SK-N-SH treated with all-trans-retinoic acid at 6 μM for 48 hours (cell line): ENCODE data around the gene VMO1.

Source experiments
- ATAC-seq: fragments of 200-7000 bp; cut with Tn5 transposase; 3 replicates; pipeline ENCODE4 v1.9.1; 2020; ENCODE audit warnings: mild to moderate bottlenecking, moderate library complexity
- ARNTL ChIP-seq: fragments of 450-650 bp; formaldehyde crosslinking; IDR thresholded peaks from 2 replicates; pipeline ENCODE4 v1.5.0; 2020; ENCODE audit warnings: low read depth, mild to moderate bottlenecking, moderate library complexity, borderline replicate concordance
- BACH2 ChIP-seq: fragments of 250-450 bp; sonication (Bioruptor Pico); IDR thresholded peaks from 2 replicates; pipeline ENCODE4 v1.9.0; 2021; ENCODE audit warnings: mild to moderate bottlenecking, borderline replicate concordance
- CSDC2 ChIP-seq: fragments of 250-450 bp; sonication (Bioruptor Pico); IDR thresholded peaks from 2 replicates; pipeline ENCODE4 v1.5.0; 2020; ENCODE audit warnings: mild to moderate bottlenecking, moderate library complexity
- GLIS3 ChIP-seq: fragments of 250-450 bp; sonication (Bioruptor Pico); IDR thresholded peaks from 2 replicates; pipeline ENCODE4 v1.5.0; 2020; ENCODE audit warnings: mild to moderate bottlenecking, moderate library complexity
- ISL1 ChIP-seq: fragments of 250-450 bp; sonication (Bioruptor Pico); IDR thresholded peaks from 2 replicates; pipeline ENCODE4 v2.1.2; 2022; ENCODE audit warnings: mild to moderate bottlenecking, moderate library complexity
- OSR1 ChIP-seq: fragments of 250-450 bp; sonication (Bioruptor Pico); IDR thresholded peaks from 2 replicates; pipeline ENCODE4 v1.8.0; 2022; ENCODE audit warnings: moderate library complexity, mild to moderate bottlenecking, inconsistent platforms
- PPARA ChIP-seq: fragments of 250-450 bp; sonication (Bioruptor Pico); IDR thresholded peaks from 2 replicates; pipeline ENCODE4 v1.5.0; 2020; ENCODE audit warnings: mild to moderate bottlenecking, borderline replicate concordance
- SNAI2 ChIP-seq: fragments of 250-450 bp; sonication (Bioruptor Pico); IDR thresholded peaks from 2 replicates; pipeline ENCODE4 v1.5.0; 2020; ENCODE audit warnings: mild to moderate bottlenecking, moderate library complexity
- TCF4 ChIP-seq: fragments of 250-450 bp; sonication (Bioruptor Pico); IDR thresholded peaks from 2 replicates; pipeline ENCODE4 v1.8.0; 2021; ENCODE audit warnings: mild to moderate bottlenecking, moderate library complexity, borderline replicate concordance
- TOX ChIP-seq: fragments of 250-450 bp; sonication (Bioruptor Pico); IDR thresholded peaks from 2 replicates; pipeline ENCODE4 v1.8.0; 2021; ENCODE audit warnings: mild to moderate bottlenecking, moderate library complexity, borderline replicate concordance
- ZC3H10 ChIP-seq: fragments of 250-450 bp; sonication (Bioruptor Pico); IDR thresholded peaks from 2 replicates; pipeline ENCODE4 v1.5.1; 2021; ENCODE audit warnings: mild to moderate bottlenecking, moderate library complexity
- ZFP3 ChIP-seq: fragments of 250-450 bp; sonication (Bioruptor Pico); IDR thresholded peaks from 2 replicates; pipeline ENCODE4 v1.5.0; 2020; ENCODE audit warnings: mild to moderate bottlenecking, moderate library complexity
- ZFP30 ChIP-seq: fragments of 450-650 bp; formaldehyde crosslinking; IDR thresholded peaks from 2 replicates; pipeline ENCODE4 v1.5.0; 2022; ENCODE audit warnings: mild to moderate bottlenecking, moderate library complexity
- ZNF565 ChIP-seq: fragments of 450-650 bp; formaldehyde crosslinking; conservative IDR thresholded peaks from 2 replicates; pipeline ENCODE4 v1.5.0; 2020; ENCODE audit warnings: low read depth, mild to moderate bottlenecking, moderate library complexity
- ZNF70 ChIP-seq: fragments of 450-650 bp; formaldehyde crosslinking; IDR thresholded peaks from 2 replicates; pipeline ENCODE4 v1.5.0; 2020; ENCODE audit warnings: mild to moderate bottlenecking, moderate library complexity
- ZNF8 ChIP-seq: fragments of 450-650 bp; formaldehyde crosslinking; IDR thresholded peaks from 2 replicates; pipeline ENCODE4 v1.5.0; 2020; ENCODE audit warnings: mild to moderate bottlenecking, moderate library complexity
- TF ChIP-seq, protein P1 (sequence below): fragments of 250-450 bp; sonication (Bioruptor Pico); IDR thresholded peaks from 2 replicates; pipeline ENCODE4 v1.8.0; 2020; ENCODE audit warnings: mild to moderate bottlenecking, moderate library complexity, borderline replicate concordance
- TF ChIP-seq, protein P2 (sequence below): fragments of 250-450 bp; sonication (Bioruptor Pico); IDR thresholded peaks from 2 replicates; pipeline ENCODE4 v1.5.0; 2020; ENCODE audit warnings: mild to moderate bottlenecking, moderate library complexity
- TF ChIP-seq, protein P3 (sequence below): fragments of 250-450 bp; sonication (Bioruptor Pico); IDR thresholded peaks from 2 replicates; pipeline ENCODE4 v1.5.1; 2021; ENCODE audit warnings: mild to moderate bottlenecking, moderate library complexity

VMO1 gene

DNA sequence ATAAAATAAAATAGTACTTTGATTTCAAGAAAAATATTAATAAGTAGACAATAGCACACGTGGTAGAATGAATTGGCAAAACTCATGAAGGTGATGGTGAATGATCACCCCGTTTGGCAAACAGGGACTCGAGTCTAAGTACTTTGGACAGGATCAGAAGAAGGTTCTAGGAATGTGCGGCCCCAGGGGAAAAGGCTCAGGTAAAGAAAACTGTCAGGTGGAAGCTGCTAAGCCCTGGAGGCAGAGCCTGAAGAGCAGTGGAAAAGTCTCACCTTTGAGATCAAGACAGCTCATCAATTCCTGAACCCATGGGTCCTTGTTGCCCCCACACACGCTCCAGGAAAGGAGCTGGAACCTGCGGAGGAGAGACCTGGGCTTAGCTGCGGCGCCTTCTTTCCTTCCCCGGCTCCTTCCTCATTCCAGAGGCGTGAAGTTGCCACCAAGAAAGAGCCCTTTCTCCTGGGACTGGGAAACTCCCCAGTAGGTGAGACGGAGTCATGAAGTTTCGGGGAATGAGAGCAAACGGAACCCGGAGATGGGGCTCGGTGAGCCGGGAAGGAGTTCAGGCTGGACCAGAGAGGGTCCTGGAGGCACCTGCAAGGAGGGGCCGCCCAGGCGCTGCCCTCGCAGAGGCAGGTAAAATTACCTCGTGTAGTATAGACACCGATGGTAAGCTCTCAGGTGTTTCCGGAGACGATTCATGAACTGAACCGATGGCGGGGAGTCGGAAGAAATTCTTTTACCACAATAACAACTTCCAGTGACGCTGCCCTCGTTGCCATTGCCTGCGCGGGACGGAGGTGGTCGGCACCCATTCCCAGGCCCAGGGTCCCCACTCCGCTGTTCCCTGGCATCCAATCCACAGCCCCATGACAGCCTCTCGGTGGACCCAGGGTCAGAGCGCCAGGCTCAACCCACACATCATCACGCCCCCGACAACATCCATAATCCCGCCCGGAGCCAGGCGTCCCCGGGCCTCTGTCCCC, 47.7 kb downstream of the VMO1 start:
- TF ChIP-seq ZFP3 (CRISPR knock-in tag) (no peak), ARNTL (no peak), GLIS3 (CRISPR knock-in tag) (no peak), ISL1 (CRISPR knock-in tag) (no peak), PPARA (CRISPR knock-in tag) (no peak), CSDC2 (CRISPR knock-in tag) (no peak), OSR1 (CRISPR knock-in tag) (no peak)
- no peak; the same call in 2 of the 3 replicates for ATAC-seq

DNA sequence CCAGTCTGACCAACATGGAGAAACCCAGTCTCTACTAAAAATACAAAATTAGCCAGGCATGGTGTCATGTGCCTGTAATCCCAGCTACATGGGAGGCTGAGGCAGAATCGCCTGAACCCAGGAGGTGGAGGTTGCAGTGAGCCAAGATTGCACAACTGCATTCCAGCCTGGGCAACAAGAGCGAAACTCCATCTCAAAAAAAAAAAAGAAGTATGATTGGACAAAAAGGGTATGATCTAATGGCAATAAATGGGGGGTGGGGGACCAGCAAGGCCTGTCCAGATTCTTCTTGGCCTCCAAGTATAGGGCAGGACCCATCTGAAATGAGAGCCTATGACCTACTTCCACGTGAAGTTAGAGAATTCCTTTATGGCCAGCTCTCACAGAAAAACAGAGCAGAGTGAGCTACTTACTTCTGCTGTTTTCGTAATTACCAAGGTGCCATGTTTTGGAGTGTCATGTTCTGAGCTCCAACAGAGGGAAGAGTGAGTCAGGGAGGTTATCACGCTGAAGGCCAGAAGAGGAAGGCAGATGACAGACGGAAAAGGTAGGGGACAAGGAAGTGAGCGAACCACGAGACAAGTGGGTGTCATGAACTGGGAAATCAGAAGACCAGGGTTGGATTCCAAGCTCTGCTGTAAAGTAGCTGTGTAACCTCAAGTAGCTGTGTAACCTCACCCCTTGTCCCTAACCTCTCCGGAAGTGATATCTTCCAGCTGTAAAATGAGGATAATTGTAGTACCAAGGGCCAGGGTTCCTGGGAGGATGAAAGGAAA, 50.1 kb downstream of the VMO1 start:
- no peak for TF ChIP-seq ZNF70 (CRISPR knock-in tag)
- no peak for TF ChIP-seq SNAI2 (CRISPR knock-in tag)
- TF ChIP-seq ZFP30 (CRISPR knock-in tag): no peak
- TF ChIP-seq ZNF565 (CRISPR knock-in tag): no peak
- no peak for TF ChIP-seq ZC3H10 (CRISPR knock-in tag)
- TF ChIP-seq TCF4 (CRISPR knock-in tag): no peak
- no peak for TF ChIP-seq BACH2 (CRISPR knock-in tag)
- TF ChIP-seq, protein P1, sequence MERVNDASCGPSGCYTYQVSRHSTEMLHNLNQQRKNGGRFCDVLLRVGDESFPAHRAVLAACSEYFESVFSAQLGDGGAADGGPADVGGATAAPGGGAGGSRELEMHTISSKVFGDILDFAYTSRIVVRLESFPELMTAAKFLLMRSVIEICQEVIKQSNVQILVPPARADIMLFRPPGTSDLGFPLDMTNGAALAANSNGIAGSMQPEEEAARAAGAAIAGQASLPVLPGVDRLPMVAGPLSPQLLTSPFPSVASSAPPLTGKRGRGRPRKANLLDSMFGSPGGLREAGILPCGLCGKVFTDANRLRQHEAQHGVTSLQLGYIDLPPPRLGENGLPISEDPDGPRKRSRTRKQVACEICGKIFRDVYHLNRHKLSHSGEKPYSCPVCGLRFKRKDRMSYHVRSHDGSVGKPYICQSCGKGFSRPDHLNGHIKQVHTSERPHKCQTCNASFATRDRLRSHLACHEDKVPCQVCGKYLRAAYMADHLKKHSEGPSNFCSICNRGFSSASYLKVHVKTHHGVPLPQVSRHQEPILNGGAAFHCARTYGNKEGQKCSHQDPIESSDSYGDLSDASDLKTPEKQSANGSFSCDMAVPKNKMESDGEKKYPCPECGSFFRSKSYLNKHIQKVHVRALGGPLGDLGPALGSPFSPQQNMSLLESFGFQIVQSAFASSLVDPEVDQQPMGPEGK (CRISPR knock-in tag): no peak
- TF ChIP-seq TOX (CRISPR knock-in tag): no peak
- TF ChIP-seq ZNF8 (CRISPR knock-in tag): no peak
- TF ChIP-seq, protein P2, sequence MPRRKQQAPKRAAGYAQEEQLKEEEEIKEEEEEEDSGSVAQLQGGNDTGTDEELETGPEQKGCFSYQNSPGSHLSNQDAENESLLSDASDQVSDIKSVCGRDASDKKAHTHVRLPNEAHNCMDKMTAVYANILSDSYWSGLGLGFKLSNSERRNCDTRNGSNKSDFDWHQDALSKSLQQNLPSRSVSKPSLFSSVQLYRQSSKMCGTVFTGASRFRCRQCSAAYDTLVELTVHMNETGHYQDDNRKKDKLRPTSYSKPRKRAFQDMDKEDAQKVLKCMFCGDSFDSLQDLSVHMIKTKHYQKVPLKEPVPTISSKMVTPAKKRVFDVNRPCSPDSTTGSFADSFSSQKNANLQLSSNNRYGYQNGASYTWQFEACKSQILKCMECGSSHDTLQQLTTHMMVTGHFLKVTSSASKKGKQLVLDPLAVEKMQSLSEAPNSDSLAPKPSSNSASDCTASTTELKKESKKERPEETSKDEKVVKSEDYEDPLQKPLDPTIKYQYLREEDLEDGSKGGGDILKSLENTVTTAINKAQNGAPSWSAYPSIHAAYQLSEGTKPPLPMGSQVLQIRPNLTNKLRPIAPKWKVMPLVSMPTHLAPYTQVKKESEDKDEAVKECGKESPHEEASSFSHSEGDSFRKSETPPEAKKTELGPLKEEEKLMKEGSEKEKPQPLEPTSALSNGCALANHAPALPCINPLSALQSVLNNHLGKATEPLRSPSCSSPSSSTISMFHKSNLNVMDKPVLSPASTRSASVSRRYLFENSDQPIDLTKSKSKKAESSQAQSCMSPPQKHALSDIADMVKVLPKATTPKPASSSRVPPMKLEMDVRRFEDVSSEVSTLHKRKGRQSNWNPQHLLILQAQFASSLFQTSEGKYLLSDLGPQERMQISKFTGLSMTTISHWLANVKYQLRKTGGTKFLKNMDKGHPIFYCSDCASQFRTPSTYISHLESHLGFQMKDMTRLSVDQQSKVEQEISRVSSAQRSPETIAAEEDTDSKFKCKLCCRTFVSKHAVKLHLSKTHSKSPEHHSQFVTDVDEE: no peak
- TF ChIP-seq CSDC2 (CRISPR knock-in tag): no peak
- TF ChIP-seq ZFP3 (CRISPR knock-in tag): no peak
- TF ChIP-seq, protein P3, sequence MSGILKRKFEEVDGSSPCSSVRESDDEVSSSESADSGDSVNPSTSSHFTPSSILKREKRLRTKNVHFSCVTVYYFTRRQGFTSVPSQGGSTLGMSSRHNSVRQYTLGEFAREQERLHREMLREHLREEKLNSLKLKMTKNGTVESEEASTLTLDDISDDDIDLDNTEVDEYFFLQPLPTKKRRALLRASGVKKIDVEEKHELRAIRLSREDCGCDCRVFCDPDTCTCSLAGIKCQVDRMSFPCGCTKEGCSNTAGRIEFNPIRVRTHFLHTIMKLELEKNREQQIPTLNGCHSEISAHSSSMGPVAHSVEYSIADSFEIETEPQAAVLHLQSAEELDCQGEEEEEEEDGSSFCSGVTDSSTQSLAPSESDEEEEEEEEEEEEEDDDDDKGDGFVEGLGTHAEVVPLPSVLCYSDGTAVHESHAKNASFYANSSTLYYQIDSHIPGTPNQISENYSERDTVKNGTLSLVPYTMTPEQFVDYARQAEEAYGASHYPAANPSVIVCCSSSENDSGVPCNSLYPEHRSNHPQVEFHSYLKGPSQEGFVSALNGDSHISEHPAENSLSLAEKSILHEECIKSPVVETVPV (CRISPR knock-in tag): no peak
- ATAC-seq: no peak
